OCI-LY7 (cell line): Measurements from ENCODE around the gene KRT13. TPM values are rescaled to one million over a fixed set of nuclear protein-coding genes. Genes with fewer than 3 reads are reported as not detected.

Source experiments
- BruUV-seq: library from RNA; stranded (reverse); fragments of 400-500 nt; replicated peaks from 2 replicates; lab custom pipeline; 2021; lab: Mats Ljungman, UMichigan
- CTCF ChIA-PET: fragments of 300-600 bp; sonication (Branson Sonifier 250); formaldehyde crosslinking; loops from one replicate; lab custom pipeline; 2022; ENCODE audit warnings: antibody characterized with exemption; ENCODE audit not compliant: unreplicated experiment; lab: Charles Lee
- POLR2A ChIA-PET: fragments of 300-600 bp; sonication (Branson Sonifier 250); formaldehyde crosslinking; loops from one replicate; lab custom pipeline; 2022; ENCODE audit warnings: antibody characterized with exemption; lab: Charles Lee
- DNase-seq: peaks from one replicate; pipeline ENCODE4 v3.0.0-alpha.2; 2015; ENCODE audit warnings: low spot score
- H2AFZ ChIP-seq: fragments of 200-600 bp; sonication (generic), shearing (Covaris generic); 2 replicates; pipeline ENCODE4 v1.6.1; 2014; ENCODE audit warnings: mild to moderate bottlenecking, antibody characterized with exemption, low read length, moderate library complexity
- H3K27ac ChIP-seq: fragments of 200-600 bp; sonication (generic); 2 replicates; pipeline ENCODE4 v1.5.1; 2014; ENCODE audit warnings: mixed run types, low read depth, mild to moderate bottlenecking, moderate library complexity, low read length, inconsistent platforms; ENCODE audit not compliant: poor library complexity, severe bottlenecking
- H3K36me3 ChIP-seq: fragments of 200-600 bp; sonication (generic); 2 replicates; pipeline ENCODE4 v1.6.1; 2014; ENCODE audit warnings: mild to moderate bottlenecking, antibody characterized with exemption, low read length, moderate library complexity, mixed read lengths; ENCODE audit not compliant: insufficient read depth
- H3K4me1 ChIP-seq: fragments of 200-600 bp; sonication (generic); 2 replicates; pipeline ENCODE4 v1.5.1; 2014; ENCODE audit warnings: mild to moderate bottlenecking, low read length; ENCODE audit not compliant: insufficient read depth, poor library complexity, severe bottlenecking
- H3K4me2 ChIP-seq: fragments of 200-600 bp; sonication (generic); 2 replicates; pipeline ENCODE4 v1.6.1; 2014; ENCODE audit warnings: mild to moderate bottlenecking, low read length
- H3K4me3 ChIP-seq: fragments of 200-600 bp; sonication (generic); 2 replicates; pipeline ENCODE4 v1.5.1; 2014; ENCODE audit warnings: mild to moderate bottlenecking, low read depth, low read length; ENCODE audit not compliant: poor library complexity, severe bottlenecking
- H3K79me2 ChIP-seq: fragments of 200-600 bp; sonication (generic); 2 replicates; pipeline ENCODE4 v1.6.1; 2016; ENCODE audit warnings: low read depth, mild to moderate bottlenecking, low read length, moderate library complexity, mixed read lengths; ENCODE audit not compliant: insufficient read depth
- H3K9me2 ChIP-seq: fragments of 200-600 bp; sonication (generic); 2 replicates; pipeline ENCODE4 v1.6.1; 2016; ENCODE audit warnings: mild to moderate bottlenecking, low read length, mixed read lengths; ENCODE audit not compliant: insufficient read depth
- H3K9me3 ChIP-seq: fragments of 200-600 bp; sonication (generic); 2 replicates; pipeline ENCODE4 v1.6.1; 2014; ENCODE audit warnings: mild to moderate bottlenecking, mixed run types, low read length, mixed read lengths
- H4K20me1 ChIP-seq: fragments of 200-600 bp; sonication (generic); 2 replicates; pipeline ENCODE4 v1.6.1; 2014; ENCODE audit warnings: mild to moderate bottlenecking, antibody characterized with exemption, low read length, moderate library complexity, mixed read lengths; ENCODE audit not compliant: insufficient read depth
- EZH2phosphoT487 ChIP-seq: fragments of 200-600 bp; sonication (generic); IDR thresholded peaks from 2 replicates; pipeline ENCODE4 v1.6.1; 2018; ENCODE audit warnings: low read depth, borderline replicate concordance, mild to moderate bottlenecking, mixed run types, antibody characterized with exemption, low read length, moderate library complexity, mixed read lengths
- intact Hi-C: fragments of 100-400 bp; cut with micrococcal nuclease; formaldehyde crosslinking; loops from one replicate; pipeline ENCODE4 v1.10.0; 2022; ENCODE audit not compliant: unreplicated experiment
- total RNA-seq, 2 experiments: library from RNA; depleted of rRNA in 1 of 2; stranded (reverse); fragments of >200 nt in 1 of 2; shearing (Covaris generic) in 1 of 2; gene quantifications; 2 replicates each; pipeline ENCODE4 v1.2.3, GENCODE V29; 2014 to 2022
- TF ChIP-seq, protein P1 (sequence below): fragments of 200-600 bp; sonication (generic); conservative IDR thresholded peaks from 2 replicates; pipeline ENCODE4 v1.5.1; 2014; ENCODE audit warnings: mild to moderate bottlenecking, antibody characterized with exemption, low read length, moderate library complexity, mixed read lengths

The KRT13 gene
- total RNA-seq, 2 experiments from 2014 or later: not detected

DNA sequence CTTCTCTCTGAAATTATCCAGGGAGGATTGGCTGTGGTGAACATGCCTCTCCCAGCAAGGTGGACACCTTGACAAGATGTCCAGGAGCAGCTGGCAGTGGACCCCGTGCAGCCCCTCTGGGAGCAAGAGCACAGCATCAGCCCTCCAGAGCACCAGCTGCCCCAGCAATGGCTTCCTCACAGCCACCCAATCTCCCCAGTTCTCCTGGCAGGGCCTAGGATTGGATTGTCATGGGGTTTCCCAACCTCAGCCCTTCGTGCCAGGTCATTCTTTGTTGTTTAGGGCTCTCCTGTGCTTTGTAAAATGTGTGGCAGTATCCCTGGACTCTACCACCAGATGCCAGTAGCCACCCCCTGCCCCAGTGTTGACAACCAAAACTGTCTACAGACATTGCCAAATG, 13.9 kb downstream of the KRT13 start:
- no TSS peak for BruUV-seq

DNA sequence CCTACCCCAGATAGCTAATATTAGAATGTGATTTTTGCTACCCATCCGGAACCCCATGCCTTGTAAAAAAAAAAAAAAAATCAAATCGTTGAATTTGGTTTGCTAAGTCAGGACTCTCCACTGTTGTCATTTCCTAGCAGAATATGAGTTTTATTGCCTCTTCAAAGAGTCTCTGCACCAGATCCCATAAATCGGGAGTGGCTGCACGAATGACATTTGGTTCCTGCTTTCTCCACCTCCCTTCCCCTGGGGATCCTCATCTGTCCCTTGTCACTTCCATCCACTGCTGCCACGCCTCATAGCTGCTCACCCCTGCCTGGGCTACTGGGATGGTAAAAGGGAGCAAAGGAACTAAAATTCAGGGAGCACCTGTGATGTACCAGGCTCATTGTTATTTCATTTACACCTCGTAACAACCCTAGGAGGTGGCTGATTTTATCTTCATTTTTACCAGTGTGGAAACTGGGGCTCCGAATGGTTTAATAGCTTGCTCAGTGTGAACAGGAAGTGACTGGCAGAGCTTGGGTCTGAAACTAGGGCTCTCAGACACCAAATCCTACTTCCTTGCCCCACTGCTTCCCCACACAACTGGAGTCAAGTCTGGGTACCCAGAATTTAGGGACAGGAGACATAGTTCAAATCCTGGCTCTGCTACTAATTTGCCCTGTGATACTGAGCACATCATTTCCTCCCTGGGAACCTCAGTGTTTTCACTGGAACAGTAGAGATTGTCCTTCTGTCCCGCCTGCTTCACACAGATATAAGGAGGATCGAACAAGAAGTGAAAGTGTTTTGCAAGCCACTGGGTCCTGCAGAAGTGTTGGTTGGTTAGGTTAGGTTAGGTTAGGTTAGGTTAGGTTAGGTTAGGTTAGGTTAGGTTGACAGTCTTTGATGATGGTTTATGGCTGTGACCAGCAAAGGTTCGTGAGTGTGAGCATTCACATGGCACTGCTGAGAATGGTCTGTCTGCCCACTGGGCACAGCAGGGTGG, 15.1 kb downstream of the KRT13 start:
- DNase-seq: no peak
- Histone ChIP-seq H3K36me3 (no peaks in the 10 kb centered on the region), H3K4me1 (no peaks in the 10 kb centered on the region), H3K4me3 (no peak overlapping the region), H3K4me2 (no peak overlapping the region), H4K20me1 (no peaks in the 10 kb centered on the region), H2AFZ (no peak overlapping the region), H3K79me2 (no peaks in the 10 kb centered on the region), H3K27ac (no peak overlapping the region), H3K9me2 (no peaks in the 10 kb centered on the region), H3K9me3 (no peaks in the 10 kb centered on the region)
- ChIA-PET POLR2A (interaction anchor here (0.7 kb wide), 1 partner anchor 119 kb away, joined by 3 read pairs; no protein-coding TSS in a partner anchor), CTCF (no interaction called here)
- TF ChIP-seq EZH2phosphoT487: no peak
- TF ChIP-seq, protein P1, sequence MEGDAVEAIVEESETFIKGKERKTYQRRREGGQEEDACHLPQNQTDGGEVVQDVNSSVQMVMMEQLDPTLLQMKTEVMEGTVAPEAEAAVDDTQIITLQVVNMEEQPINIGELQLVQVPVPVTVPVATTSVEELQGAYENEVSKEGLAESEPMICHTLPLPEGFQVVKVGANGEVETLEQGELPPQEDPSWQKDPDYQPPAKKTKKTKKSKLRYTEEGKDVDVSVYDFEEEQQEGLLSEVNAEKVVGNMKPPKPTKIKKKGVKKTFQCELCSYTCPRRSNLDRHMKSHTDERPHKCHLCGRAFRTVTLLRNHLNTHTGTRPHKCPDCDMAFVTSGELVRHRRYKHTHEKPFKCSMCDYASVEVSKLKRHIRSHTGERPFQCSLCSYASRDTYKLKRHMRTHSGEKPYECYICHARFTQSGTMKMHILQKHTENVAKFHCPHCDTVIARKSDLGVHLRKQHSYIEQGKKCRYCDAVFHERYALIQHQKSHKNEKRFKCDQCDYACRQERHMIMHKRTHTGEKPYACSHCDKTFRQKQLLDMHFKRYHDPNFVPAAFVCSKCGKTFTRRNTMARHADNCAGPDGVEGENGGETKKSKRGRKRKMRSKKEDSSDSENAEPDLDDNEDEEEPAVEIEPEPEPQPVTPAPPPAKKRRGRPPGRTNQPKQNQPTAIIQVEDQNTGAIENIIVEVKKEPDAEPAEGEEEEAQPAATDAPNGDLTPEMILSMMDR: no peak
- BruUV-seq: no TSS peak
- intact Hi-C loops: loop anchor here (5.0 kb wide), 1 partner anchor 172 kb away; no protein-coding TSS in a partner anchor

More for the DNA sequence above, 13.9 kb downstream of the KRT13 start:
- H3K9me2 ChIP-seq: no peaks in the 10 kb centered on the region
- no peaks in the 10 kb centered on the region for H3K79me2 ChIP-seq
- H3K9me3 ChIP-seq: no peaks in the 10 kb centered on the region
- H3K4me3 ChIP-seq: no peak overlapping the region
- ChIA-PET CTCF (no interaction called here), POLR2A (no interaction called here)
- intact Hi-C loops: no loop called here
- H3K27ac ChIP-seq: no peak overlapping the region
- no peaks in the 10 kb centered on the region for H3K4me1 ChIP-seq
- no peak overlapping the region for H2AFZ ChIP-seq
- H3K4me2 ChIP-seq: no peak overlapping the region
- TF ChIP-seq, protein P1: no peak
- no peak for TF ChIP-seq EZH2phosphoT487
- H3K36me3 ChIP-seq: no peaks in the 10 kb centered on the region
- H4K20me1 ChIP-seq: no peaks in the 10 kb centered on the region
- no peak for DNase-seq

DNA sequence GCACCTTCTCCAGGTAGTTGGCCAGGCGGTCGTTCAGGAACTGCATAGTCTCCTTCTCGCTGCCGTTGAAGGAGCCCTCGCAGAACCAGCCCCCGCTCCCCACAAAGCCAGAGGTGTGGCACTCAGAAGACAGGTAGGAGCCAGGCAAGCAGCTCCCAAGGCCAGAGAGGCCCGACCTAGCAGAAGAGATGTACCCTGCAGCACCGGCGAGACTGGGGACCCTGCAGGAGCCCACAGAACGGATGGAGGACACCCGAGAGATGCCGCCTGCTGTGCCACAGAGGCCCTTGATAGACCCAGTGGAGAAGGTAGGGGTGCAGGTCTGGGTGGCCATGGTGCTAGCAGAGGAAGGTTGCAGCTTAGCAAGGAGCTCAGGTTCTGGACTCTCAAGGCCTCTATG, 15.9 kb downstream of the KRT13 start, which contains the start of gene KRT36:
Gene KRT36, minus strand, starts transcription at position 380 of the 400 bp plus-strand sequence. Its CDS starts 46 bp downstream, at position 334.
- ChIA-PET CTCF (no interaction called here), POLR2A (no interaction called here)
- no peak within 1 kb of the TSS for H3K4me3 ChIP-seq

More for the DNA sequence above, 15.9 kb downstream of the KRT13 start, which contains the start of gene KRT36:
- Histone ChIP-seq H3K27ac (no peak within 1 kb of the TSS), H3K79me2 (no peaks in the 10 kb centered on the region), H3K9me2 (no peaks in the 10 kb centered on the region), H3K9me3 (no peaks in the 10 kb centered on the region), H4K20me1 (no peaks in the 10 kb centered on the region), H3K4me1 (no peaks in the 10 kb centered on the region), H2AFZ (no peak within 1 kb of the TSS), H3K4me2 (no peak within 1 kb of the TSS), H3K36me3 (no peaks in the 10 kb centered on the region)
- intact Hi-C loops: loop anchor here (5.0 kb wide), 1 partner anchor 173 kb away; no protein-coding TSS in a partner anchor
- BruUV-seq: no TSS peak
- TF ChIP-seq, protein P1: no peak
- TF ChIP-seq EZH2phosphoT487: no peak
- DNase-seq: no peak
